BLaER1 treated with 17β-estradiol and CSF1 and Interleukin-3, amounts not matched to agents 10 nM and 100 nM (cell line): ENCODE results near the gene CYP2D6.
"Not testable (repeated sequence)": the region's sequence is repeated elsewhere in the genome, so short reads cannot be mapped to it uniquely, and the experiment has no call there.

Experiments
- H3K27ac ChIP-seq, 11 experiments: shearing (Covaris generic); formaldehyde crosslinking; 2 replicates each; pipeline ENCODE4 v1.8.1; 2022
- H3K27me3 ChIP-seq, 11 experiments: shearing (Covaris generic); formaldehyde crosslinking; 2 replicates each; pipeline ENCODE4 v1.8.1; 2022
- H3K36me3 ChIP-seq, 11 experiments: shearing (Covaris generic); formaldehyde crosslinking; 2 replicates each; pipeline ENCODE4 v1.8.1; 2022
- H3K4me1 ChIP-seq, 10 experiments: shearing (Covaris generic); formaldehyde crosslinking; 2 replicates each; pipeline ENCODE4 v1.8.1; 2022
- H3K4me2 ChIP-seq, 11 experiments: shearing (Covaris generic); formaldehyde crosslinking; 2 replicates each; pipeline ENCODE4 v1.8.1; 2022
- H3K4me3 ChIP-seq, 10 experiments: shearing (Covaris generic); formaldehyde crosslinking; 2 replicates each; pipeline ENCODE4 v1.8.1; 2022
- H3K9ac ChIP-seq, 11 experiments: shearing (Covaris generic); formaldehyde crosslinking; 2 replicates each; pipeline ENCODE4 v1.8.1; 2022
- H3K9me3 ChIP-seq, 11 experiments: shearing (Covaris generic); formaldehyde crosslinking; replicated peaks in 1 of 11; 2 replicates each; pipeline ENCODE4 v1.8.1; 2022
- H4K20me1 ChIP-seq, 11 experiments: shearing (Covaris generic); formaldehyde crosslinking; 2 replicates each; pipeline ENCODE4 v1.8.1; 2022
- Cebpa-rat ChIP-seq, 11 experiments: shearing (Covaris generic); IDR thresholded peaks; 2 replicates each; pipeline ENCODE4 v1.8.1; 2022

Gene CYP2D6

GRCh38 chr22:42154293-42155052 lies 23.9 kb upstream of the CYP2D6 start:
- Histone ChIP-seq H3K4me2 (no peak overlapping the region), H3K9ac (no peak overlapping the region), H3K9me3 (no peaks in the 10 kb centered on the region), H3K27ac (no peak overlapping the region), H3K4me1 (peaks cover 0 to 8% (median 0%) of the 10 kb centered on the region in 10 experiments; a peak in 3 of 20 replicates), H3K4me3 (no peak overlapping the region), H3K36me3 (peaks cover 29 to 56% (median 50%) of the 10 kb centered on the region in 11 experiments), H4K20me1 (peaks cover 0 to 5% (median 0%) of the 10 kb centered on the region in 11 experiments; a peak in 2 of 22 replicates), H3K27me3 (no peaks in the 10 kb centered on the region)
- no peak for TF ChIP-seq Cebpa-rat (IDR thresholded peaks at IDR 0.05)

DNA sequence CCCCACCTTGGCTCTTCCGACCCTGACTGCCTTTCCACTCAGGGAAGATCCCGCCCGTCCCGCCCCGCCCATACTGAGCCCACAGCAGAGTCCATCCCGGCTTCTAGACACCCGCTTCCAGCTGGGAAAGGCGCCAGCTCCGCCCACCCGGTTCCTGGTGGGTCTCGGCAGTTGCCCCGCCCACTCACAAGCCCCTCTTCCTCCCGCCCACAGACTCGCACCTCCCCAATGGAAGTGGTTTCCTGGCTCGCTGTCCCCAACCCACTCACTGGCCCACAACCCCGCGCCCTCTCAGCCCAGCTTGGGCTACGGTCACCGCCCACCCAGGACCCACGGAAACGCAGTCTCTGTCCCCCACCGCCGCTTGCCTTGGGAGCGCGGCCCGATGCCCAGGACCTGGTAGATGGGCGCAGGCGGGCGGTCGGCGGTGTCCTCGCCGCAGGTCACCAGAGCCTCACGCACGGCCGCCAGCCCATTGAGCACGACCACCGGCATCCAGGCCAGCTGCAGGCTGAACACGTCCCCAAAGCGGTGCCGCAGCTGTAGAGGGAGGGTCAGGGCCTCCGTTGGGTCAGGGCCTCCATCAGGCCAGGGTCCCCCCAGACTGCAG lies 22.2 kb upstream of the CYP2D6 start:
- Histone ChIP-seq H3K27ac (no peak overlapping the region), H3K4me2 (no peak overlapping the region), H3K9ac (no peak overlapping the region), H4K20me1 (peaks cover 0 to 5% (median 0%) of the 10 kb centered on the region in 11 experiments; a peak in 2 of 22 replicates), H3K4me3 (no peak overlapping the region), H3K4me1 (peaks cover 0 to 8% (median 0%) of the 10 kb centered on the region in 10 experiments; a peak in 4 of 20 replicates), H3K36me3 (peaks cover 14 to 53% (median 36%) of the 10 kb centered on the region in 11 experiments; a peak in 21 of 22 replicates), H3K27me3 (no peaks in the 10 kb centered on the region), H3K9me3 (no peaks in the 10 kb centered on the region)
- no peak for TF ChIP-seq Cebpa-rat (IDR thresholded peaks at IDR 0.05)

DNA sequence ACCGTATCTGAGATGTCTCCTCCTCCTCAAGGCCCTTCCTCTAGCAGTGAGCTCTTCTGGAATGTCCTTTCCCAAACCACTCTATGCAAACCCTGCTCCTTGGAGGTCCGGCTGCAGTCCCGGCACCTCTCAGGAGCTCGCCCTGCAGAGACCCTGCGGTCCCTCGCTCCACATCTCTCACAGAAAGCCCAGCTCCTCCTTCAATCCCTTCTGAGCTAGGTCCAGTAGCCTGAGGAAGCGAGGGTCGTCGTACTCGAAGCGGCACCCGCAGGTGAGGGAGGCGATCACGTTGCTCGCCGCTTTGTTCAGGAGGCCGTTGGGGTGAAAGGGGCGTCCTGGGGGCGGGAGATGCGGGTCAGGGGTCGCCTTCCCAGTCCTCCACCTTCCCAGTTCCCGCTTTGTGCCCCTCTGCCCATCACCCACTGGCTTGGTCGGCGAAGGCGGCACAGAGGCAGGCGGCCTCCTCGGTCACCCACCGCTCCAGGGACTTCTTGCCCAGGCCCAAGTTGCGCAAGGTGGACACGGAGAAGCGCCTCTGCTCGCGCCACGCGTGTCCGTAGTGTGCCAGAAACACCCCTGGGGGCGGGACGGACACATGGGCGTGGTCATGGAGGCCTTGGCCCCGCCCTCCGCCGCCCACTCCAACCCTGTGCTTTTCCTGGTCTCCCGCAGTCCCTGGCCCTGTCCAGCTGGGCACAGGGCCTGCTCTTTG lies 21.5 kb upstream of the CYP2D6 start:
- H3K27me3 ChIP-seq = no peaks in the 10 kb centered on the region
- peaks cover 0 to 8% (median 0%) of the 10 kb centered on the region in 10 experiments; a peak in 4 of 20 replicates for H3K4me1 ChIP-seq
- no peak for TF ChIP-seq Cebpa-rat (IDR thresholded peaks at IDR 0.05)
- no peaks in the 10 kb centered on the region for H3K9me3 ChIP-seq
- no peak overlapping the region for H3K9ac ChIP-seq
- peaks cover 9 to 49% (median 31%) of the 10 kb centered on the region in 11 experiments; a peak in 21 of 22 replicates for H3K36me3 ChIP-seq
- peaks cover 0 to 5% (median 0%) of the 10 kb centered on the region in 11 experiments; a peak in 2 of 22 replicates for H4K20me1 ChIP-seq
- no peak overlapping the region for H3K4me2 ChIP-seq
- H3K27ac ChIP-seq = no peak overlapping the region
- no peak overlapping the region for H3K4me3 ChIP-seq

DNA sequence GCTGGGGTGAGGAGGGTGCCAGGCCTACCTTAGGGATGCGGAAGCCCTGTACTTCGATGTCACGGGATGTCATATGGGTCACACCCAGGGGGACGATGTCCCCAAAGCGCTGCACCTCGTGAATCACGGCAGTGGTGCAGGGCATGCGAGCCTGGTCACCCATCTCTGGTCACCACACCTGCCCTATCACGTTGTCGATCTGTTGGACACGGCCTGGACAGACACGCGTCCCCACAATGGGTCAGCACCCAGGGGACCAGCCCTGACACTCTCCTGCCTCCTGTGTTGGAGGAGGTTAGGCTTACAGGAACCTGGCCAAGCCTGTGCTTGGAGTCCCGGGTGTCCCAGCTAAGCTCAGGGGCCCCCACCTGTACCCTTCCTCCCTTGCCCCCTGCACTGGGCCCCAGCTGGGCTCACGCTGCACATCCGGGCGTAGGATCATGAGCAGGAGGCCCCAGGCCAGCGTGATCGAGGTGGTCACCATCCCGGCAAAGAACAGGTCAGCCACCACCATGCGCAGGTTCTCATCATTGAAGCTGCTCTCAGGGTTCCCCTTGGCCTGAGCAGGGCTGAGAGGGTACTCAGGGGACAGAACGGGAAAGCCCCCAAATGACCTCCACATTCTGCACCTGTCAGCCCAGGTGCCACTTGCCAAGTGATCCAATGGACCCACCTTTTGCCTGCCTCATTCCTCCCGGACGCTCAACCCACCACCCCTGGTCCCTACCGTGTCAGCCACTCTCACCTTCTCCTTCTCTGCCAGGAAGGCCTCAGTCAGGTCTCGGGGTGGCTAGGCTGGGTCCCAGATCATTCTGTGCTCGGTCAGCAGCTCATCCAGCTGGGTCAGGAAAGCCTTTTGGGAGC lies 20.3 kb upstream of the CYP2D6 start:
- no peaks in the 10 kb centered on the region for H3K27me3 ChIP-seq
- peaks cover 0 to 8% (median 6%) of the 10 kb centered on the region in 10 experiments; a peak in 13 of 20 replicates for H3K4me1 ChIP-seq
- no peaks in the 10 kb centered on the region for H3K9me3 ChIP-seq
- TF ChIP-seq Cebpa-rat (IDR thresholded peaks at IDR 0.05) = no peak
- H4K20me1 ChIP-seq = peaks cover 0 to 5% (median 0%) of the 10 kb centered on the region in 11 experiments; a peak in 2 of 22 replicates
- peaks cover 6 to 38% (median 20%) of the 10 kb centered on the region in 11 experiments; a peak in 20 of 22 replicates for H3K36me3 ChIP-seq
- H3K4me3 ChIP-seq = no peak overlapping the region
- H3K4me2 ChIP-seq = no peak overlapping the region
- no peak overlapping the region for H3K27ac ChIP-seq
- no peak overlapping the region for H3K9ac ChIP-seq

- H3K4me3 ChIP-seq, H3K27me3 ChIP-seq, H3K9ac ChIP-seq, H4K20me1 ChIP-seq, H3K27ac ChIP-seq, H3K4me2 ChIP-seq, H3K9me3 ChIP-seq: not testable (repeated sequence)
- H3K36me3 ChIP-seq = peaks cover 0 to 26% (median 8%) of the 10 kb centered on the region in 11 experiments; a peak in 14 of 22 replicates
- H3K4me1 ChIP-seq = peaks cover 0 to 14% (median 9%) of the 10 kb centered on the region in 10 experiments; a peak in 13 of 20 replicates
Observed at GRCh38 chr22:42149798-42150197, 19.2 kb upstream of the CYP2D6 start.

DNA sequence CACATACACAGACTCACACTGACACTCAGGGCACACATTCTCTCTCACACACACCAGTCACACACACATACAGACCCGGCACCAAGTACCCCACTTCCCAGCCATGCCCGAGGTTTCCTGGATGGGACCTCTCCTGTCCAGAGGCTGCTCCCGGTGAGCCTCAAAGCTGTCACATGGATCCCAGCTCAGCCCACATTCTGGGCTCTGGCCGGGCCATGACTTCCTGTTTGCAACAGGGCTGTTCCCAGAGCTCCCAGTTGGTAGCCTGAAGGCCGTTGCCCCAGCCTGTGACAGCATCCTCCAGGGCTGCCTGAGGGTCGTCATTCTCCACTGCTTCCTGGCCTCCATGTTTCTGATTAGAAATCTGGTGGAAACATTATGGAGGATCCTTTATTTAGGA lies 14.6 kb upstream of the CYP2D6 start:
- H4K20me1 ChIP-seq = no peaks in the 10 kb centered on the region; a peak in 1 of 22 replicates
- H3K27me3 ChIP-seq = no peaks in the 10 kb centered on the region
- H3K9me3 ChIP-seq = no peaks in the 10 kb centered on the region
- H3K9ac ChIP-seq = no peak overlapping the region
- H3K4me3 ChIP-seq = no peak overlapping the region
- H3K36me3 ChIP-seq = peaks cover 0 to 17% (median 0%) of the 10 kb centered on the region in 11 experiments; a peak in 8 of 22 replicates
- no peak overlapping the region for H3K27ac ChIP-seq
- H3K4me2 ChIP-seq = no peak overlapping the region; a peak in 1 of 22 replicates
- H3K4me1 ChIP-seq = peaks cover 0 to 14% (median 7%) of the 10 kb centered on the region in 10 experiments; a peak in 10 of 20 replicates
- no peak for TF ChIP-seq Cebpa-rat (IDR thresholded peaks at IDR 0.05)

DNA sequence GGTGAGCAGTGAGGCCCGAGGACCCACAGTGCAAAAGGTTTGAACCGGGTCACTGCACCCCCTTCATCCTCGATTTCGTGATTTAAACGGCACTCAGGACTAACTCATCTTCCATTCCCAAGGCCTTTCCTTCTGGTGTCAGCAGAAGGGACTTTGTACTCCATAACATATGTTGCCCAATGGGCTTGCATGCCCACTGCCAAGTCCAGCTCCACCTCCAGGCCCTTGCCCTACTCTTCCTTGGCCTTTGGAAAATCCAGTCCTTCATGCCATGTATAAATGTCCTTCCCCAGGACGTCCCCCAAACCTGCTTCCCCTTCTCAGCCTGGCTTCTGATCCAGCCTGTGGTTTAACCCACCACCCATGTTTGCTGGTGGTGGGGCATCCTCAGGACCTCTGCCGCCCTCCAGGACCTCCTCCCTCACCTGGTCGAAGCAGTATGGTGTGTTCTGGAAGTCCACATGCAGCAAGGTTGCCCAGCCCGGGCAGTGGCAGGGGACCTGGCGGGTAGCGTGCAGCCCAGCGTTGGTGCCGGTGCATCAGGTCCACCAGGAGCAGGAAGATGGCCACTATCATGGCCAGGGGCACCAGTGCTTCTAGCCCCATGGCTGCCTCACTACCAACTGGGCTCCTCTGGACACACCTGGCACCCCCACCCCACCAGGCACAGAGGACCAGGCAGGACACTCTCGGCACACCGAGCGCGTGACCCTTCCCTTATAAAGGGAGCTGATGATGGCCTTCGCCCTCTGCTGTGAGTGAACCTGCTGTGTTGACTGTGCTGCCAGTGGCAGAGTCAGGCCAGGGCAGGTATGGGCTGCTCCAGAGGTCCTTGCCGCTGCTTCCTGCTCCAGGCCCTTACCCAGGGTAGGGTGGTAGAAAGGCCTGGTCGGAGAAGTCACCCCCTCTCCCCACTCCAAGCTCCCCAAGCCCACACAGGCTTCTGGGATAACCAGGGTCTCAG lies 13.5 kb upstream of the CYP2D6 start:
- H3K4me1 ChIP-seq = peaks cover 0 to 14% (median 7%) of the 10 kb centered on the region in 10 experiments; a peak in 10 of 20 replicates
- peaks cover 0 to 16% (median 0%) of the 10 kb centered on the region in 11 experiments; a peak in 8 of 22 replicates for H3K36me3 ChIP-seq
- H3K9me3 ChIP-seq, H4K20me1 ChIP-seq, H3K9ac ChIP-seq, H3K4me2 ChIP-seq, H3K4me3 ChIP-seq, H3K27ac ChIP-seq, H3K27me3 ChIP-seq: not testable (repeated sequence)
